Motor neuron (in vitro differentiated cells): ENCODE data around the gene TPD52L1. TPM values are rescaled to one million over a fixed set of nuclear protein-coding genes. Genes with fewer than 3 reads are reported as not detected.
"Not testable (repeated sequence)": the region's sequence is repeated elsewhere in the genome, so short reads cannot be mapped to it uniquely, and the experiment has no call there.

Experiments
- ATAC-seq, 8 experiments: fragments of 200-7000 bp; cut with Tn5 transposase; replicated peaks in 6 of 8; 2 replicates each; pipeline ENCODE4 v1.8.0; 2021; ENCODE audit warnings: mild to moderate bottlenecking in 8 of 8, moderate library complexity in 8 of 8
- H3K27ac ChIP-seq, 2 donors: fragments of 250-450 bp; sonication (Bioruptor Pico); 2 replicates each; pipeline ENCODE4 v1.9.0; 2021; ENCODE audit warnings: antibody characterized with exemption in 2 of 2, mild to moderate bottlenecking in 2 of 2, moderate library complexity in 1 of 2
- H3K4me1 ChIP-seq, 2 donors: fragments of 250-450 bp; sonication (Bioruptor Pico); replicated peaks in 1 of 2; 2 replicates each; pipeline ENCODE4 v1.6.1; 2021; ENCODE audit warnings: antibody characterized with exemption in 2 of 2, mild to moderate bottlenecking in 2 of 2, moderate library complexity in 1 of 2
- H3K4me3 ChIP-seq, 5 donors: fragments of 250-450 bp; sonication (Bioruptor Pico); 2 replicates each; pipeline ENCODE4 v1.9.0; 2021; ENCODE audit warnings: antibody characterized with exemption in 5 of 5, mild to moderate bottlenecking in 5 of 5, moderate library complexity in 4 of 5
- WGBS, 10 experiments: fragments of 450-650 bp; shearing (Covaris generic); methylation state at CpG; one replicate each; pipeline ENCODE4 v1.0.0; 2022; 5-methylcytosine and 5-hydroxymethylcytosine counted together
- in situ Hi-C, 9 experiments: fragments of 400-800 bp; cut with MboI; loops; one replicate each; pipeline ENCODE4 v1.15.0; 2021; ENCODE audit warnings: low sequenced_read_pairs in 9 of 9, low pct_unique_long_range_greater_than_20kb in 2 of 9; ENCODE audit not compliant: unreplicated experiment in 9 of 9
- total RNA-seq, 8 experiments: library from RNA; unstranded; fragments of 300-600 nt; gene quantifications; 2 replicates each; pipeline versions ENCODE4 v1.2.3 to v1.2.4, GENCODE V29; 2022

Gene TPD52L1
- total RNA-seq, 8 experiments from 2014 or later, result 3.8 to 638 (median 26.5) TPM

DNA sequence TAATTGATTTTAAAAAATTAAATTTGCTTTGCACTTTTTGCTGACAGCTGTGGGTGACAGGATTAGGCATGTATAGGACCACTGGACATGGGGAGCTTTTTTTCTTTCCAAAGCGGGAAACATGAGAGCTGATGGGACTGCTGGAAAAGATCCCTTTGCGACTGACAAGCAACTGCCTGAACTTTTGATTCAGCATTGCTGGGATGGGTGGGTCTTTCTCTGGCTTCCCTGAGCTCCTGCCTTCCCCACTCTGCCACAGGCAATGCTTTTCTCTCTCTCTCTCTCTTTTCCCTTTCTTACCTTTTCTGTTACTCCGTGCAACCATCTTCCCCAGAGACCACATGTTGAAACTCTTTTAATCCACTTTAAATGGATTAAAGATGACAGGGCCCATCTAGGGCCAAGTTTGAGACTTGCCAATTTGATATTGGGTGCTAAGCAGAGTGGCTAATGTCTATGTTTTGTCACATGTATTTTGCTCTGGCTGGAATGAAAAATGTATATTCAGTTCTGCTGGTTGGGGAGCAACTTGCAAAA is 33.5 kb upstream of the TPD52L1 start:
- in situ Hi-C loops, result loop anchor here in 2 of 9 experiments (25.0 kb wide), 2 partner anchors 233 to 258 kb away; no protein-coding TSS in a partner anchor

GRCh38 chr6:125121894-125122293 is 31.7 kb upstream of the TPD52L1 start:
- H3K4me1 ChIP-seq, result no peaks in the 10 kb centered on the region
- 0 to 100% (median 63%) methylated on average over 1 of the region's 1 CpG; no CpG with 5 or more reads in 2 of the 10 experiments for WGBS, 10 experiments
- in situ Hi-C loops, result loop anchor here in 2 of 9 experiments (25.0 kb wide), 2 partner anchors 235 to 260 kb away; no protein-coding TSS in a partner anchor
- H3K27ac ChIP-seq, result no peak overlapping the region
- no peak overlapping the region for H3K4me3 ChIP-seq
- ATAC-seq, result no peak

More for the DNA sequence above, 33.5 kb upstream of the TPD52L1 start:
- WGBS, 10 experiments, result 0 to 89% (median 67%) methylated on average over 1 to 3 of the region's 3 CpGs; no CpG with 5 or more reads in 3 of the 10 experiments
- peak in 1 of 8 experiments; percentile 4 for ATAC-seq
- Histone ChIP-seq H3K4me3 (no peak overlapping the region), H3K4me1 (peaks cover 0 to 8% of the 10 kb centered on the region in 2 donors), H3K27ac (no peak overlapping the region)

GRCh38 chr6:125123051-125123450 is 30.5 kb upstream of the TPD52L1 start:
- 83 to 100% (median 93%) methylated on average over 1 to 3 of the region's 3 CpGs for WGBS, 10 experiments
- ATAC-seq, result no peak
- in situ Hi-C loops, result loop anchor here in 2 of 9 experiments (25.0 kb wide), 2 partner anchors 236 to 261 kb away; no protein-coding TSS in a partner anchor

DNA sequence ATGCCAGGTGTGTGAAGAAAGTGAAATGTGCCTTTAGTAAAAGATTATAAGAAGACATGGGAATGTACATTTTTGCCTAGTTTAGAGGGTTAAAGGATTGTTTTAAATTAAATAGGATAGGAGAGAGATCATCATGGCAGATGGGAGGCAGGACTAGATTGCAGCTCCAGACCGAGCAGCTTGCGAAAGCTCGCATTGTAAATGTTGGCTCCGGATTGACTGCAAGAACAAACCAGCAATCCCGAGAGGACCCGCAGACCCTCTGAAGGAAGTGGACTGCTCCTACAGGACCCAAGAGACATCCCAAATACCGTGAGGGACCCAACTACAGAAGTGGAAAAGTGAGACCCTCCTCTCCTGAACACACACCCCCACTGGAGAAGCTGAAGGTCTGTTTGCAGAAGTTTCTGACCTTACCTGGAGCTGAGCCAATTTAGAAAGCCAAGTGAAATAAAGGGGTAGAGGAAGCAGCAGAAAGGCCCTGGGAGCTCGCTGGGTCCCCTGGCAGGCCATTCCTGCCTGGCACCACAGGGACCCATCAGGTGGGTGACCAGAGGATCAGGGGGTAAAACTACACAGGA is 30.0 kb upstream of the TPD52L1 start:
- no peak overlapping the region for H3K4me3 ChIP-seq
- H3K27ac ChIP-seq, result no peak overlapping the region
- no peaks in the 10 kb centered on the region for H3K4me1 ChIP-seq
- in situ Hi-C loops, result loop anchor here in 2 of 9 experiments (25.0 kb wide), 2 partner anchors 236 to 261 kb away; no protein-coding TSS in a partner anchor
- 7 to 92% (median 72%) methylated on average over 3 to 6 of the region's 8 CpGs; no CpG with 5 or more reads in 2 of the 10 experiments for WGBS, 10 experiments
- peak in 3 of 8 experiments; percentile 6 to 8 (median 7) for ATAC-seq

More at GRCh38 chr6:125123051-125123450, 30.5 kb upstream of the TPD52L1 start:
- Histone ChIP-seq H3K27ac (no peak overlapping the region), H3K4me3 (no peak overlapping the region), H3K4me1 (no peaks in the 10 kb centered on the region)

GRCh38 chr6:125124049-125124669 is 29.4 kb upstream of the TPD52L1 start:
- Histone ChIP-seq H3K4me3 (no peak overlapping the region), H3K27ac (no peak overlapping the region), H3K4me1 (no peaks in the 10 kb centered on the region)
- ATAC-seq, result peak in 5 of 8 experiments; percentile 19 to 92 (median 85)
- 38 to 82% (median 72%) methylated on average over 1 to 2 of the region's 6 CpGs; no CpG with 5 or more reads in 4 of the 10 experiments for WGBS, 10 experiments
- in situ Hi-C loops, result loop anchor here in 2 of 9 experiments (25.0 kb wide), 2 partner anchors 237 to 262 kb away; no protein-coding TSS in a partner anchor

DNA sequence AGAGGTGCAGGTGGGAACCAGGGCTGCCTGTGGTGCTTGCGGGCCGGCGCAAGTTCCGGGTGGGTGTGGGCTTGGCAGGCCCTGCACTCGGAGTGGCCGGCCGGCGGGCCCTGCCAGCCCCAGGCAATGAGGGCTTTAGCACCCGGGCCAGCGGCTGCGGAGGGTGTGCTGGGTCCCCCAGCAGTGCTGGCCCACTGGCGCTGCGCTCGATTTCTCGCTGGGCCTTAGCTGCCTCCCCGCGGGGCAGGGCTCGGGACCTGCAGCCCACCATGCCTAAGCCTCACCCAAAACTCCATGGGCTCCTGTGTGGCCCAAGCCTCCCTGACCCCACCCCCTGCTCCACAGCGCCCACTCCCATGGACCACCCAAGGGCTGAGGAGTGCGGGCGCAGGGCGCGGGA is 27.7 kb upstream of the TPD52L1 start:
- H3K4me1 ChIP-seq, in situ Hi-C loops, H3K4me3 ChIP-seq, ATAC-seq, H3K27ac ChIP-seq: not testable (repeated sequence)
- WGBS, 10 experiments, result 95 to 100% methylated on average over 1 to 4 of the region's 23 CpGs; no CpG with 5 or more reads in 8 of the 10 experiments

DNA sequence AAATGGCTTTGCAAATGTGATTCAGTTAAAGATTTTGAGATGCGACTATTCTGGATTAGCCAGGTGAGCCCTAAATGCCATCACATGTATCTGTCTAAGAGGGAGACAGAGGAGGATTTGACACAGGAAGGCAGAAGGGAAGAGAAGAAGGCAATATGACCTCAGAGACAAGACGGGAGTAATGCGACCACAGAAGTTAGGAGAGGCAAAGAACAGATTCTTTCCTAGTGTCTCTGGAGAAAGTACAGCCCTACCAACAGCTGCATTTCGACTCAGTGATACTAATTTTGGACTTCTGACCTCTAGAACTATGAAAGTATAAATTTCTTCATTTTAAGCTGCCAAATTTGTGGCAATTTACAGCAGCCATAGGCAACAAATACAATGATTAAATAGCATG is 24.2 kb upstream of the TPD52L1 start:
- H3K4me3 ChIP-seq, result no peak overlapping the region
- 33 to 100% (median 50%) methylated on average over 1 to 4 of the region's 4 CpGs; no CpG with 5 or more reads in 1 of the 10 experiments for WGBS, 10 experiments
- H3K27ac ChIP-seq, result no peak overlapping the region
- no peak for ATAC-seq
- in situ Hi-C loops, result no loop called here
- no peaks in the 10 kb centered on the region for H3K4me1 ChIP-seq

DNA sequence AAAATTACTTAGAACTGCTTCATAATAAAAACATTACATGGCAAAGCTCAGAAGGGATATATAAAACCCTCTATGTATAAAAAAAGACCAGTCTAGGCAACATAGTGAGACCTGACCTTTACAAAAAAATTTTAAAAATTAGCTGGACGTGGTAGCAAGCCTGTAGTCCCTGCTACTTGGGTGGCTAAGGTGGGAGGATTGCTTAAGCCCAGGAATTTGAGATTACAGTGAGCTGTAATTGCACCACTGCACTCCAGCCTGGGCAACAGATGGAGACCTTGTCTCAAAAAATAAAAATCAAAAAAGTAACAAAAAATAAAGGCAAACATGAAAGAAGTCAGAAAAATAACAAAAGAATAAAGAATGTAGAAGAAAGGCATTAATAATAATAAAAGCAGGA is 21.5 kb upstream of the TPD52L1 start:
- Histone ChIP-seq H3K27ac (no peak overlapping the region), H3K4me1 (no peaks in the 10 kb centered on the region), H3K4me3 (no peak overlapping the region)
- ATAC-seq, result no peak
- WGBS, 10 experiments, result 0 to 100% (median 53%) methylated on average over 1 of the region's 1 CpG; no CpG with 5 or more reads in 1 of the 10 experiments
- in situ Hi-C loops, result no loop called here

DNA sequence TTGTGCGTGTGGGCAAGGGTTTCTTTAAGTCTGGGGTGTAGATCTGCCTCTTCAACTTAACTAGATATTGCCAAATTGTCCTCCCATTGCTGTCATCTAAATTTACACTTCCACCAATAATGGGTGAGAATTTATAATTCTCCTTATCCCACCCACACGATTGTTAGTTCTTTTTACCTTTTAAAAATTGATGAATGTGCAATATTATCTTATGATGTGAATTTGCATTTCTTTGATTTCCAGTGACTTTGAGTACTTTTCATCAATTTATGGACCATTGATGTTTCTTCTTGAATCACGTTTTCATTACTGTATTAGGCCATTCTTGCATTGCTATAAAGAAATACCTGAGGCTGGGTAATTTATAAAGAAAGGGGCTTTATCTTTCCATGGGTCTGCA is 17.2 kb upstream of the TPD52L1 start:
- Histone ChIP-seq H3K27ac (no peak overlapping the region), H3K4me3 (no peak overlapping the region), H3K4me1 (peaks cover 0 to 3% of the 10 kb centered on the region in 2 donors)
- ATAC-seq, result no peak
- 43 to 93% (median 79%) methylated on average over 1 to 3 of the region's 3 CpGs for WGBS, 10 experiments
- in situ Hi-C loops, result no loop called here

DNA sequence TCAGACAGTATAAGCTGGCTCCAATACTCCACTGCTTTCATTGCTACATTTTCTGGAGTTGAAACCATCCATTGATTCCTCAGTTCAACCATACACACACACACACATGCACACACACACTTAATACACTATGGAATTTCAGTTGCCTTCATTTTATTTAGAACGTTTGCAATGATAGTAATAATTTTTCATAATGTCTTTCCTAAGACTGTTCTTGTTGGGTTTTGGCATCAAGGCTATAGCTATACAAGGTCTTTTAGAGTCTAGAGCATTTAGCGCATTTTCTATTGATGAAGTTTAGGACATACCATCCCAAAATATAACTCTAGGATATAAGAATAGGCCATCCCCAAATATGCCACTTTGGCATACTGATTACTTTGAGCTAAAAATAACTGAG is 15.5 kb upstream of the TPD52L1 start:
- 17 to 100% (median 94%) methylated on average over 1 to 2 of the region's 2 CpGs; no CpG with 5 or more reads in 1 of the 10 experiments for WGBS, 10 experiments
- no peak overlapping the region for H3K27ac ChIP-seq
- no peak overlapping the region for H3K4me3 ChIP-seq
- peaks cover 0 to 5% of the 10 kb centered on the region in 2 donors for H3K4me1 ChIP-seq
- no peak for ATAC-seq
- in situ Hi-C loops, result no loop called here

GRCh38 chr6:125140808-125141207 is 12.8 kb upstream of the TPD52L1 start:
- no peak overlapping the region for H3K4me3 ChIP-seq
- no peak overlapping the region for H3K27ac ChIP-seq
- no peak for ATAC-seq
- in situ Hi-C loops, result no loop called here
- H3K4me1 ChIP-seq, result peaks cover 0 to 5% of the 10 kb centered on the region in 2 donors

- peak in 2 of 8 experiments; percentile 49 to 65 for ATAC-seq
- Histone ChIP-seq H3K27ac (no peak overlapping the region), H3K4me1 (peaks cover 0 to 5% of the 10 kb centered on the region in 2 donors), H3K4me3 (no peak overlapping the region)
- 50 to 100% (median 94%) methylated on average over 1 to 2 of the region's 2 CpGs; no CpG with 5 or more reads in 4 of the 10 experiments for WGBS, 10 experiments
- in situ Hi-C loops, result no loop called here
Observed at GRCh38 chr6:125142618-125143017, 11.0 kb upstream of the TPD52L1 start.

- Histone ChIP-seq H3K27ac (no peak overlapping the region), H3K4me1 (peaks cover 0 to 5% of the 10 kb centered on the region in 2 donors), H3K4me3 (no peak overlapping the region)
- WGBS, 10 experiments, result 80% methylated on average over 1 of the region's 1 CpG; no CpG with 5 or more reads in 9 of the 10 experiments
- in situ Hi-C loops, result no loop called here
- ATAC-seq, result no peak
Observed at GRCh38 chr6:125144822-125145221, 8.8 kb upstream of the TPD52L1 start.
